ENCODE data around the gene IGSF21.

The IGSF21 gene

GRCh38 chr1:18205319-18205718 lies 97.7 kb downstream of the IGSF21 start:
- DNase-seq (ENCODE audit: low read depth, low spot score): no peak

- no peak for DNase-seq (ENCODE audit: low read depth, low spot score)
These were observed 104.2 kb downstream of the IGSF21 start for GRCh38 chr1:18211764-18212163.

GRCh38 chr1:18217398-18218043 lies 109.9 kb downstream of the IGSF21 start:
- no peak for DNase-seq (ENCODE audit: low read depth, low spot score)

- DNase-seq (ENCODE audit: low read depth, low spot score): no peak
These were observed 122.0 kb downstream of the IGSF21 start for GRCh38 chr1:18229625-18230024.

GRCh38 chr1:18230321-18230720 lies 122.7 kb downstream of the IGSF21 start:
- DNase-seq (ENCODE audit: low read depth, low spot score): no peak

GRCh38 chr1:18230840-18231239 lies 123.2 kb downstream of the IGSF21 start:
- no peak for DNase-seq (ENCODE audit: low read depth, low spot score)

GRCh38 chr1:18232052-18232451 lies 124.5 kb downstream of the IGSF21 start:
- no peak for DNase-seq (ENCODE audit: low read depth, low spot score)

GRCh38 chr1:18233176-18233864 lies 125.7 kb downstream of the IGSF21 start:
- DNase-seq (ENCODE audit: low read depth, low spot score): no peak

- no peak for DNase-seq (ENCODE audit: low read depth, low spot score)
These were observed 127.2 kb downstream of the IGSF21 start for GRCh38 chr1:18234790-18235242.

- no peak for DNase-seq (ENCODE audit: low read depth, low spot score)
These were observed 129.8 kb downstream of the IGSF21 start for GRCh38 chr1:18237371-18237770.

GRCh38 chr1:18238190-18238589 lies 130.6 kb downstream of the IGSF21 start:
- DNase-seq (ENCODE audit: low read depth, low spot score): no peak

GRCh38 chr1:18239671-18240070 lies 132.1 kb downstream of the IGSF21 start:
- no peak for DNase-seq (ENCODE audit: low read depth, low spot score)

- no peak for DNase-seq (ENCODE audit: low read depth, low spot score)
These were observed 133.3 kb downstream of the IGSF21 start for GRCh38 chr1:18240906-18241305.

- no peak for DNase-seq (ENCODE audit: low read depth, low spot score)
These were observed 134.3 kb downstream of the IGSF21 start for GRCh38 chr1:18241891-18242290.

GRCh38 chr1:18243503-18244175 lies 136.0 kb downstream of the IGSF21 start:
- no peak for DNase-seq (ENCODE audit: low read depth, low spot score)

- no peak for DNase-seq (ENCODE audit: low read depth, low spot score)
These were observed 137.2 kb downstream of the IGSF21 start for GRCh38 chr1:18244762-18245161.

GRCh38 chr1:18245647-18246046 lies 138.0 kb downstream of the IGSF21 start:
- no peak for DNase-seq (ENCODE audit: low read depth, low spot score)

- DNase-seq (ENCODE audit: low read depth, low spot score): no peak
These were observed 138.9 kb downstream of the IGSF21 start for GRCh38 chr1:18246543-18246942.

GRCh38 chr1:18247151-18247550 lies 139.6 kb downstream of the IGSF21 start:
- DNase-seq (ENCODE audit: low read depth, low spot score): no peak

- DNase-seq (ENCODE audit: low read depth, low spot score): no peak
These were observed 142.0 kb downstream of the IGSF21 start for GRCh38 chr1:18249631-18250030.

GRCh38 chr1:18253093-18253492 lies 145.5 kb downstream of the IGSF21 start:
- DNase-seq (ENCODE audit: low read depth, low spot score): no peak

GRCh38 chr1:18256282-18257235 lies 149.0 kb downstream of the IGSF21 start:
- no peak for DNase-seq (ENCODE audit: low read depth, low spot score)
